Lower lobe of right lung (tissue), 2 donors: ENCODE results near the gene ARNT2. TPM values are rescaled to one million over a fixed set of nuclear protein-coding genes. Genes with fewer than 3 reads are reported as not detected.

Experiments
- ATAC-seq, 2 donors: fragments of 200-7000 bp; cut with Tn5 transposase; one replicate each; pipeline ENCODE4 v1.9.1; 2020 to 2022; ENCODE audit warnings: mild to moderate bottlenecking in 2 of 2, moderate library complexity in 2 of 2
- DNase-seq: peaks from one replicate; pipeline ENCODE4 v3.0.0-alpha.2; 2020
- H3K27ac ChIP-seq: fragments of 200-600 bp; one replicate; pipeline ENCODE4 v1.8.0; 2022
- H3K27me3 ChIP-seq: fragments of 200-600 bp; one replicate; pipeline ENCODE4 v1.8.0; 2022; ENCODE audit warnings: low read depth
- H3K36me3 ChIP-seq: fragments of 200-600 bp; one replicate; pipeline ENCODE4 v1.8.0; 2022; ENCODE audit warnings: mild to moderate bottlenecking
- H3K4me1 ChIP-seq: fragments of 200-600 bp; one replicate; pipeline ENCODE4 v1.8.0; 2022
- H3K4me3 ChIP-seq: fragments of 200-600 bp; one replicate; pipeline ENCODE4 v1.8.0; 2022; ENCODE audit warnings: mild to moderate bottlenecking
- H3K9me3 ChIP-seq: fragments of 200-600 bp; one replicate; pipeline ENCODE4 v1.8.0; 2022
- intact Hi-C: fragments of 100-400 bp; cut with DNase I; formaldehyde crosslinking; loops from one replicate; pipeline ENCODE4 v1.11.0; 2022
- total RNA-seq: library from RNA; stranded (reverse); fragmentation: NEBNext Ultra II Directional; extraction: Animal tissue kit (Norgen Biotek cat#: 25700); gene quantifications from one replicate; pipeline ENCODE4 v1.2.1, GENCODE V29; 2021
- TF ChIP-seq, protein P1 (sequence below): fragments of 200-600 bp; IDR thresholded peaks from one replicate; pipeline ENCODE4 v1.8.0; 2022; ENCODE audit warnings: antibody characterized with exemption, mild to moderate bottlenecking
- donor health status: DM: no; HTN: yes; CAD: no; lungs with severe emphysema.

ARNT2 gene
- total RNA-seq, 1 donor from 2014 or later, result 11.4 TPM

DNA sequence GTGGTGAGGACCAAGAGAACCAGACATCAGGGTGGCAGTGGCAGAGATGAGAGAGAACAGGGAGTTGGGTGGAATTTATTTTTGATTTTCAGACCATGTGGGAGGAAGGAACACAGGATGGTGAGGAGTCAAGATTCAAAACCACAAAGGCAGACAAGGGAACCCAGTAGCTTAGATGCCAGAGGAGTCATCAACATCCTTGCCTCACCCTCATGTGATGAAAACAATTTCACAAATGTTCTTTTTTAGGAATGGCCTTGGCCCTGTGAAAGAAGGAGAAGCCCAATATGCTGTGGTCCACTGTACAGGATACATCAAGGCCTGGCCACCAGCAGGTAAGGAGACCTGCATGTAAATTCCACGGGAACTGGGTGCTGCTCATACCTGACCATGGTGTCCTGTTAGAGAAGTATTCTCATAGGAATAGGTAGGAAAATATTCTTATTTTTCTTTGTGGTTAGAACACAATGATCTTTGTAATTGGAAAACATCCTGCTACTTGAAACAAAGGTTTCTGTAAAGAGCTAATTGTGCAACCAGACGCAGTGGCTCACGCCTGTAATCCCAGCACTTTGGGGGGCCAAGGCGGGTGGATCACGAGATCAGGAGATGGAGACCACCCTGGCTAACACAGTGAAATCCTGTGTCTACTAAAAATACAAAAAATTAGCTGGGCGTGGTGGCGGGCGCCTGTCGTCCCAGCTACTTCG is 110.0 kb downstream of the ARNT2 start:
- H3K4me3 ChIP-seq, result no peak overlapping the region
- no peaks in the 10 kb centered on the region for H3K4me1 ChIP-seq
- ATAC-seq, result no peak
- H3K9me3 ChIP-seq, result peaks cover 7% of the 10 kb centered on the region
- TF ChIP-seq, protein P1, sequence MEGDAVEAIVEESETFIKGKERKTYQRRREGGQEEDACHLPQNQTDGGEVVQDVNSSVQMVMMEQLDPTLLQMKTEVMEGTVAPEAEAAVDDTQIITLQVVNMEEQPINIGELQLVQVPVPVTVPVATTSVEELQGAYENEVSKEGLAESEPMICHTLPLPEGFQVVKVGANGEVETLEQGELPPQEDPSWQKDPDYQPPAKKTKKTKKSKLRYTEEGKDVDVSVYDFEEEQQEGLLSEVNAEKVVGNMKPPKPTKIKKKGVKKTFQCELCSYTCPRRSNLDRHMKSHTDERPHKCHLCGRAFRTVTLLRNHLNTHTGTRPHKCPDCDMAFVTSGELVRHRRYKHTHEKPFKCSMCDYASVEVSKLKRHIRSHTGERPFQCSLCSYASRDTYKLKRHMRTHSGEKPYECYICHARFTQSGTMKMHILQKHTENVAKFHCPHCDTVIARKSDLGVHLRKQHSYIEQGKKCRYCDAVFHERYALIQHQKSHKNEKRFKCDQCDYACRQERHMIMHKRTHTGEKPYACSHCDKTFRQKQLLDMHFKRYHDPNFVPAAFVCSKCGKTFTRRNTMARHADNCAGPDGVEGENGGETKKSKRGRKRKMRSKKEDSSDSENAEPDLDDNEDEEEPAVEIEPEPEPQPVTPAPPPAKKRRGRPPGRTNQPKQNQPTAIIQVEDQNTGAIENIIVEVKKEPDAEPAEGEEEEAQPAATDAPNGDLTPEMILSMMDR, result no peak
- no peaks in the 10 kb centered on the region for H3K27me3 ChIP-seq
- no peak overlapping the region for H3K27ac ChIP-seq
- H3K36me3 ChIP-seq, result no peaks in the 10 kb centered on the region
- no peak for DNase-seq
- intact Hi-C loops, result no loop called here

DNA sequence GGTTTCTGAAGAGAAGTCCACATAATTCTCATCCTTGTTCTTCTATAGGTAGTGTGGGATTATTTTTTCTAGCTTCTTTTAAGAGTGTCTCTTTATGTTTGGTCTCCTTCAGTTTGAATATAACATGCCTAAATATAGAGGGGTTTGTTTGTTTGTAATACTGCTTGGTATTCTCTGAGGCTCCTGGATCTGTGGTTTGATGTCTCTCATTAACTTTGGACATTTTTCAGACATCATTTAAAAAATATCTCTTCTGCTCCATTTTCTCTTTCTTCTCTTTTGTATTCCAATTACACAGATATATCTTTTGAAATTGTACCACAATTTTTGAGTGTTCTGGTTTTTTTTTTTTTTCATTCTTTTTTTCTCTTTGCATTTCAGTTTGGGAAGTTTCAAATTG is 113.1 kb downstream of the ARNT2 start:
- H3K27ac ChIP-seq, result no peak overlapping the region
- TF ChIP-seq, protein P1, result no peak
- H3K36me3 ChIP-seq, result no peaks in the 10 kb centered on the region
- no peak overlapping the region for H3K4me3 ChIP-seq
- peaks cover 7% of the 10 kb centered on the region for H3K9me3 ChIP-seq
- ATAC-seq (no peak), DNase-seq (no peak)
- intact Hi-C loops, result no loop called here
- no peaks in the 10 kb centered on the region for H3K4me1 ChIP-seq
- H3K27me3 ChIP-seq, result no peaks in the 10 kb centered on the region

DNA sequence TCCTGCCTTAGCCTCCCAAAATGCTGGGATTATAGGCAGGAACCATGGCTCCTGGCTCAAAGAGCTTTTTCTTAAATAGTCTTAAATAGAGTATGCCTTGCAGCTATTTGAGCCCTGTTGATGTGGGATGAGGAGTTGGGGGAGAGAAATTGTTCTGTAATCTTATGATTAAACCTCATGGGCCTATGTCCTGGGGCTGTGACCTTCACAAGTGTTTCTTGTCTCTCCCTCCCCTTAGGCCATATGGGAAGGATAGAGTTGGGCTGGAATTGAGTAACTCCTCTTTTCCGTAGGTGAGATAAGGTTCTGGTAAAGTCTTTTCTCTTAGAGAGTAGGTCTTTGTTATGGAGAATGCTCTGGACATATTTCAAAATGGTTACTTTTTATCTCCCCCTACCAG is 114.3 kb downstream of the ARNT2 start:
- no peaks in the 10 kb centered on the region for H3K27me3 ChIP-seq
- H3K9me3 ChIP-seq, result peaks cover 7% of the 10 kb centered on the region
- ATAC-seq (no peak), DNase-seq (no peak)
- H3K27ac ChIP-seq, result no peak overlapping the region
- H3K36me3 ChIP-seq, result no peaks in the 10 kb centered on the region
- intact Hi-C loops, result no loop called here
- H3K4me1 ChIP-seq, result no peaks in the 10 kb centered on the region
- no peak overlapping the region for H3K4me3 ChIP-seq
- TF ChIP-seq, protein P1, result no peak

DNA sequence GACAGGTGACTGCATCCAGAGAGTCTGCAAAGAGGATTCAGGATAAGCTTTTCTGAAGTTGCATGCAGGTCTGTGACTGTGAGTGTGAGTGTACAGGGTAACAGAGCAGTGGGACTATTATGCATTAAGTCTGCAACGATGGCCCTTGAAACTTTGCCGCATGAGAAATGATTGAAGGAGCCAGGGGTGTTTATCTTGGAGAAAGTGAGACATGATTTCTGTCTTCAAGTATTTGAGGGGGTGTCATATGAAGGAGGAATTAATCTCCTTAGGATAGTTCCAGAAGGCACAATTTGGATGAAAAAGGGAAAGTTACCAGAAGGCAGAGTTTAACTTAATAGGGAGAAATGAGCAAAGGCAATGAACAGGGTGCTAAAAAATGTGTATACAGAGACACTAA is 119.6 kb downstream of the ARNT2 start:
- Histone ChIP-seq H3K27me3 (no peaks in the 10 kb centered on the region), H3K4me1 (no peaks in the 10 kb centered on the region), H3K36me3 (no peaks in the 10 kb centered on the region), H3K27ac (no peak overlapping the region), H3K9me3 (no peaks in the 10 kb centered on the region), H3K4me3 (no peak overlapping the region)
- ATAC-seq (no peak), DNase-seq (no peak)
- intact Hi-C loops, result no loop called here
- TF ChIP-seq, protein P1, result no peak

DNA sequence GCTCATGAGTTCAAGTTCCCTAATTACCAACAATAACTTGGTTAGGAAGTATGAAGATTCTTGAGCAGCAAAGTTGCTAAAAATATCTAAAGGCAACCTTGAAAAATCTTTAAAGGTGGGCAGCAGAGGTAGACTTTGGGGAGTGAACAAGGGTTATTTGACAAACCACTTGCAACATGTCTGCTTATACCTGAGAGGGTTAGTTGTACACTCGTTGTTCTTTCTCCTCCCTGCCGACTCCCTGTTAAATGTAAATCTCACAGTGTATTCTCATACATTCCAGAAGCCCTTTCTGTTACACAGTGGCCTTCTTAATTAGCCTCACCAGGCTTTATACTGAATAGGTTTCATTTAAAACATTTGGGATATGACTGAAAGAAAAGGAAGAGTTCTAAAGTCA is 121.7 kb downstream of the ARNT2 start:
- Histone ChIP-seq H3K27ac (no peak overlapping the region), H3K4me1 (peaks cover 7% of the 10 kb centered on the region), H3K36me3 (no peaks in the 10 kb centered on the region), H3K9me3 (no peaks in the 10 kb centered on the region), H3K27me3 (no peaks in the 10 kb centered on the region), H3K4me3 (no peak overlapping the region)
- intact Hi-C loops, result no loop called here
- ATAC-seq, result no peak
- no peak for DNase-seq
- TF ChIP-seq, protein P1, result no peak
